Vagina (tissue), 2 donors: ENCODE results near the gene HDAC7.

Source experiments
- POLR2AphosphoS5 ChIP-seq, 2 donors: sonication (generic); formaldehyde crosslinking; IDR thresholded peaks; one replicate each; pipeline ENCODE4 v1.9.0; 2017; ENCODE audit warnings: antibody characterized with exemption in 2 of 2, mild to moderate bottlenecking in 2 of 2, low read depth in 1 of 2; ENCODE audit not compliant: insufficient read depth in 1 of 2
- TF ChIP-seq, protein P1 (sequence below), 3 experiments: fragments of 450-650 bp in 2 of 3; fragments of 200-600 bp in 1 of 3; sonication (generic) in 1 of 3; IDR thresholded peaks; one replicate each; pipeline ENCODE4 v1.5.1; 2017 to 2019; ENCODE audit warnings: antibody characterized with exemption in 3 of 3, mild to moderate bottlenecking in 2 of 3, moderate library complexity in 2 of 3

GRCh38 chr12:47733142-47733541 is 86.6 kb downstream of the HDAC7 start:
- no peak for TF ChIP-seq POLR2AphosphoS5 (IDR thresholded peaks at IDR 0.05; ENCODE audit: insufficient read depth in 1 of 2, low read depth in 1 of 2)
- TF ChIP-seq, protein P1, sequence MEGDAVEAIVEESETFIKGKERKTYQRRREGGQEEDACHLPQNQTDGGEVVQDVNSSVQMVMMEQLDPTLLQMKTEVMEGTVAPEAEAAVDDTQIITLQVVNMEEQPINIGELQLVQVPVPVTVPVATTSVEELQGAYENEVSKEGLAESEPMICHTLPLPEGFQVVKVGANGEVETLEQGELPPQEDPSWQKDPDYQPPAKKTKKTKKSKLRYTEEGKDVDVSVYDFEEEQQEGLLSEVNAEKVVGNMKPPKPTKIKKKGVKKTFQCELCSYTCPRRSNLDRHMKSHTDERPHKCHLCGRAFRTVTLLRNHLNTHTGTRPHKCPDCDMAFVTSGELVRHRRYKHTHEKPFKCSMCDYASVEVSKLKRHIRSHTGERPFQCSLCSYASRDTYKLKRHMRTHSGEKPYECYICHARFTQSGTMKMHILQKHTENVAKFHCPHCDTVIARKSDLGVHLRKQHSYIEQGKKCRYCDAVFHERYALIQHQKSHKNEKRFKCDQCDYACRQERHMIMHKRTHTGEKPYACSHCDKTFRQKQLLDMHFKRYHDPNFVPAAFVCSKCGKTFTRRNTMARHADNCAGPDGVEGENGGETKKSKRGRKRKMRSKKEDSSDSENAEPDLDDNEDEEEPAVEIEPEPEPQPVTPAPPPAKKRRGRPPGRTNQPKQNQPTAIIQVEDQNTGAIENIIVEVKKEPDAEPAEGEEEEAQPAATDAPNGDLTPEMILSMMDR (IDR thresholded peaks at IDR 0.05) = no peak
